K562 (cell line): Measurements from ENCODE around the gene KCNQ4. TPM values are rescaled to one million over a fixed set of nuclear protein-coding genes. Genes with fewer than 3 reads are reported as not detected.

Source experiments
- ATAC-seq: fragments of 200-7000 bp; cut with Tn5 transposase; 3 replicates; pipeline ENCODE4 v1.9.1; 2020; ENCODE audit warnings: moderate library complexity
- BruUV-seq: library from RNA; stranded (reverse); fragments of 400-500 nt; replicated peaks from 2 replicates; lab custom pipeline; 2021; lab: Mats Ljungman, UMichigan
- CTCF ChIA-PET: fragments of 300-600 bp; formaldehyde crosslinking; extraction: SDS; loops from one replicate; lab custom pipeline; 2021; ENCODE audit warnings: low intra/inter-chr PET ratio; lab: Yijun Ruan, JAX
- POLR2A ChIA-PET: fragments of 300-600, 350-650 bp; sonication (Branson Sonifier 250); formaldehyde crosslinking; extraction: SDS; loops from one replicate; lab custom pipeline; 2021; ENCODE audit warnings: antibody characterized with exemption, inconsistent platforms; lab: Yijun Ruan, JAX
- DNase-seq, 4 experiments: peaks; one replicate each; pipeline versions ENCODE4 v3.0.0 to v3.0.0-alpha.2; 2011 to 2018; ENCODE audit warnings: low spot score in 3 of 4, mixed read lengths in 3 of 4; ENCODE audit errors: extremely low read depth in 1 of 4
- FAIRE-seq: peaks from 2 replicates; lab custom pipeline; 2011; peaks lifted over from hg19 to GRCh38; lab: Jason Lieb, UNC
- H2AFZ ChIP-seq: 2 replicates; pipeline ENCODE4 v1.6.0; 2011; ENCODE audit warnings: low read depth, low read length, control low read depth, inconsistent platforms
- H3K27ac ChIP-seq: fragments of 200-600 bp; 3 replicates; pipeline ENCODE4 v1.8.0; 2011; ENCODE audit warnings: low read depth, mild to moderate bottlenecking, control low read depth, inconsistent platforms, low read length, moderate library complexity, mixed read lengths; ENCODE audit errors: extremely low read depth
- H3K27me3 ChIP-seq, 2 experiments: fragments of 300-600 bp in 1 of 2; 2 replicates in 1 of 2; 3 replicates in 1 of 2; pipeline versions ENCODE4 v1.6.0 to v1.8.0; 2011; ENCODE audit warnings: inconsistent platforms in 2 of 2, low read length in 2 of 2, mild to moderate bottlenecking in 1 of 2, mixed read lengths in 1 of 2, moderate library complexity in 1 of 2; ENCODE audit not compliant: control insufficient read depth in 2 of 2, insufficient read depth in 2 of 2
- H3K36me3 ChIP-seq: fragments of 300-600 bp; 3 replicates; pipeline ENCODE4 v1.8.0; 2011; ENCODE audit warnings: mild to moderate bottlenecking, low read length, inconsistent platforms; ENCODE audit not compliant: control insufficient read depth, insufficient read depth
- H3K4me1 ChIP-seq, 2 experiments: fragments of 200-600 bp in 1 of 2; replicated peaks in 1 of 2; 2 replicates in 1 of 2; 3 replicates in 1 of 2; pipeline versions ENCODE4 v1.5.1 to v1.8.0; 2011; ENCODE audit warnings: inconsistent platforms in 2 of 2, low read length in 2 of 2, mild to moderate bottlenecking in 1 of 2, mixed read lengths in 1 of 2, moderate library complexity in 1 of 2; ENCODE audit not compliant: control insufficient read depth in 2 of 2, insufficient read depth in 2 of 2
- H3K4me2 ChIP-seq: 2 replicates; pipeline ENCODE4 v1.6.1; 2011; ENCODE audit warnings: low read length, control low read depth, inconsistent platforms, mixed read lengths; ENCODE audit not compliant: insufficient read depth
- H3K4me3 ChIP-seq: fragments of 200-600 bp; sonication (generic), shearing (Covaris generic); 2 replicates; pipeline ENCODE4 v1.5.1; 2016; ENCODE audit warnings: control low read depth, inconsistent platforms
- H3K79me2 ChIP-seq: fragments of 200-600 bp; 3 replicates; pipeline ENCODE4 v1.8.0; 2011; ENCODE audit warnings: low read length, inconsistent platforms; ENCODE audit not compliant: control insufficient read depth, insufficient read depth
- H3K9ac ChIP-seq, 2 experiments: 2 replicates each; pipeline versions ENCODE4 v1.6.0 to v1.6.1; 2011; ENCODE audit warnings: low read depth in 2 of 2, low read length in 2 of 2, control low read depth in 1 of 2, inconsistent platforms in 1 of 2, mild to moderate bottlenecking in 1 of 2, mixed read lengths in 1 of 2; ENCODE audit not compliant: insufficient read depth in 1 of 2
- H3K9me1 ChIP-seq: one replicate; pipeline ENCODE4 v1.6.0; 2011; ENCODE audit warnings: inconsistent platforms, mild to moderate bottlenecking, low read length, moderate library complexity; ENCODE audit not compliant: control insufficient read depth, insufficient read depth
- H3K9me3 ChIP-seq: replicated peaks from 2 replicates; pipeline ENCODE4 v1.5.1; 2011; ENCODE audit warnings: low read depth, low read length, inconsistent platforms; ENCODE audit not compliant: control insufficient read depth, insufficient read depth
- H4K20me1 ChIP-seq: replicated peaks from 2 replicates; pipeline ENCODE4 v1.6.1; 2011; ENCODE audit warnings: low read length, inconsistent platforms, mixed read lengths; ENCODE audit not compliant: control insufficient read depth, insufficient read depth
- ADNP ChIP-seq: fragments of 200-800 bp; sonication (Bioruptor generic); IDR thresholded peaks from 2 replicates; pipeline ENCODE4 v1.6.1; 2016; ENCODE audit warnings: missing genetic modification characterization, missing compliant biosample characterization
- BMI1 ChIP-seq: fragments of 150-350 bp; IDR thresholded peaks from 2 replicates; pipeline ENCODE4 v1.6.1; 2014; ENCODE audit warnings: low read length
- BRD4 ChIP-seq: fragments of 200-600 bp; sonication (generic); IDR thresholded peaks from 2 replicates; pipeline ENCODE4 v1.6.1; 2017; ENCODE audit warnings: inconsistent platforms
- FOXP4 ChIP-seq: sonication (generic); formaldehyde crosslinking; IDR thresholded peaks from 2 replicates; pipeline ENCODE4 v1.8.0; 2022; ENCODE audit warnings: mild to moderate bottlenecking, missing genetic modification reagents, borderline replicate concordance
- MLLT1 ChIP-seq, 2 experiments: fragments of 450-650 bp; IDR thresholded peaks; 2 replicates each; pipeline ENCODE4 v1.6.1; 2016
- MTA3 ChIP-seq: fragments of 450-650 bp; formaldehyde crosslinking; IDR thresholded peaks from 2 replicates; pipeline ENCODE4 v1.6.1; 2017; ENCODE audit warnings: mild to moderate bottlenecking, borderline replicate concordance
- NFIX ChIP-seq: fragments of 250-450 bp; sonication (Bioruptor Pico); IDR thresholded peaks from 2 replicates; pipeline ENCODE4 v1.4.0; 2020; ENCODE audit warnings: low read depth, mild to moderate bottlenecking, moderate library complexity
- PTTG1 ChIP-seq: fragments of 450-650 bp; IDR thresholded peaks from 2 replicates; pipeline ENCODE4 v1.6.1; 2016; ENCODE audit warnings: low read depth, mild to moderate bottlenecking, missing genetic modification characterization, missing compliant biosample characterization
- SMAD4 ChIP-seq: fragments of 250-450 bp; sonication (Bioruptor Pico); conservative IDR thresholded peaks from 2 replicates; pipeline ENCODE4 v1.8.0; 2021; ENCODE audit warnings: inconsistent platforms, mild to moderate bottlenecking, moderate library complexity
- SRSF1 ChIP-seq: fragments of 200-400 bp; formaldehyde crosslinking; IDR thresholded peaks from 2 replicates; pipeline ENCODE4 v1.6.1; 2017; ENCODE audit warnings: mild to moderate bottlenecking, low read depth, low read length, moderate library complexity
- ZBED1 ChIP-seq: IDR thresholded peaks from 2 replicates; pipeline ENCODE4 v1.6.1; 2014
- WGBS: fragments of 100-300 bp; shearing (Covaris generic); methylation state at CpG from one replicate; pipeline ENCODE4 v1.1.6; 2016; ENCODE audit warnings: low coverage, mixed read lengths; ENCODE audit not compliant: insufficient coverage; ENCODE audit errors: missing lambda C conversion rate; 5-methylcytosine and 5-hydroxymethylcytosine counted together
- in situ Hi-C: fragments of 300-500 bp; cut with MboI; formaldehyde crosslinking; loops from 4 replicates; pipeline ENCODE4 v1.15.0; 2018; ENCODE audit warnings: inconsistent platforms, mixed read lengths
- intact Hi-C: fragments of 100-400 bp; cut with micrococcal nuclease; formaldehyde crosslinking; loops from 2 replicates; pipeline ENCODE4 v1.14.2; 2022
- polyA plus RNA-seq, 8 experiments: library from polyadenylated mRNA; depleted of rRNA in 4 of 8; stranded (reverse) in 5 of 8; unstranded in 3 of 8; fragments of >200 nt; fragmentation: Nextera tagmentation in 2 of 8; fragmentation: Illumina TruSeq in 1 of 8; extraction: Ambion mirVana in 2 of 8; extraction: Trizol in 1 of 8; gene quantifications; 2 replicates each; pipeline versions ENCODE4 v1.2.1 to v1.2.3, GENCODE V29; 2011 to 2014; ENCODE audit warnings: inconsistent platforms in 1 of 8, missing spikeins in 1 of 8
- total RNA-seq, 7 experiments: library from RNA; depleted of rRNA in 6 of 7; stranded (reverse); fragments of >200 nt in 6 of 7; fragmentation: Illumina TruSeq in 2 of 7; extraction: Trizol in 2 of 7; gene quantifications; 2 replicates each; pipeline versions ENCODE4 v1.2.1 to v1.2.3, GENCODE V29; 2011 to 2021; ENCODE audit warnings: low replicate concordance in 1 of 7
- TF ChIP-seq, protein P1 (sequence below): sonication (generic); formaldehyde crosslinking; IDR thresholded peaks from 2 replicates; pipeline ENCODE4 v1.8.0; 2022; ENCODE audit warnings: missing genetic modification reagents, mild to moderate bottlenecking, moderate library complexity, borderline replicate concordance
- TF ChIP-seq, protein P2 (sequence below), 2 experiments: fragments of 250-450 bp in 1 of 2; fragments of 450-650 bp in 1 of 2; sonication (Bioruptor Pico) in 1 of 2; IDR thresholded peaks; 2 replicates each; pipeline versions ENCODE4 v1.6.1 to v1.8.0; 2016 to 2021; ENCODE audit warnings: mild to moderate bottlenecking in 2 of 2, moderate library complexity in 2 of 2, missing compliant biosample characterization in 1 of 2, missing genetic modification characterization in 1 of 2

KCNQ4 gene
- total and polyA plus RNA-seq, 9 of the 15 experiments (the other 6 are each of a cell fraction or from before 2014, with no cell fraction given), result 0.07 to 4.1 (median 0.79) TPM

DNA sequence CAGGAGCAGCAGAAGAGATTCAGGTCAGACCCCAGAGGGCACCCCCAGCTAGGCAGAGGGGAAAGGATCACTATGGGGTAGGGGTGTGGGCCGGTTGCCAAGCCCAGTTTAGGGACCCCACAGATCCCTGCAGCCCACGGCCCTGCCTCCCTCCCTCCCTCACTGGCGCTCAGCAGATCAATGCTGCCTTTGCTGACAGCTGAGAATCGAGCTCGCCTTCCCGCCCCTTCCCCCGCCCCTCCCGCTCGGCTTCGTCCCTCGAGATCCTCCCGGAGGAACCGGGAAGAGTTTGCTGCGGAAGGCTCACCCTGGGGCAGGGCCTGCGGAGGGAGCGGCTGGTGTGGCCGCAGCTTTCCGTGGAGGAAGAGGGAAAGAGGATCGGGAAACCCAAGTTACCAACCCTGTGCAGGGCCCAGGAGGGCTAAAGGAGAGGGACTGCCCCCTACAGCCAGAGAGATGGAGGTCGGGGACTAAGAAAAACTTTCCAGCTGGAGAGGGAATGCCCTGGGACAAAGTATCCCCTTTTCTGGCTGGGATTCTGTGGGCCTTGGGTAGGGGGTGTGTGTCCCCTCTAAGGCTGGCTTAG, 1.1 kb upstream of the KCNQ4 start (continued):
- TF ChIP-seq, protein P1, sequence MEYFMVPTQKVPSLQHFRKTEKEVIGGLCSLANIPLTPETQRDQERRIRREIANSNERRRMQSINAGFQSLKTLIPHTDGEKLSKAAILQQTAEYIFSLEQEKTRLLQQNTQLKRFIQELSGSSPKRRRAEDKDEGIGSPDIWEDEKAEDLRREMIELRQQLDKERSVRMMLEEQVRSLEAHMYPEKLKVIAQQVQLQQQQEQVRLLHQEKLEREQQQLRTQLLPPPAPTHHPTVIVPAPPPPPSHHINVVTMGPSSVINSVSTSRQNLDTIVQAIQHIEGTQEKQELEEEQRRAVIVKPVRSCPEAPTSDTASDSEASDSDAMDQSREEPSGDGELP (CRISPR knock-in tag), result peak; percentile 28; the same call in 1 of the 2 replicates
- no peak for TF ChIP-seq ADNP (tag)
- TF ChIP-seq PTTG1 (tag), result no peak

DNA sequence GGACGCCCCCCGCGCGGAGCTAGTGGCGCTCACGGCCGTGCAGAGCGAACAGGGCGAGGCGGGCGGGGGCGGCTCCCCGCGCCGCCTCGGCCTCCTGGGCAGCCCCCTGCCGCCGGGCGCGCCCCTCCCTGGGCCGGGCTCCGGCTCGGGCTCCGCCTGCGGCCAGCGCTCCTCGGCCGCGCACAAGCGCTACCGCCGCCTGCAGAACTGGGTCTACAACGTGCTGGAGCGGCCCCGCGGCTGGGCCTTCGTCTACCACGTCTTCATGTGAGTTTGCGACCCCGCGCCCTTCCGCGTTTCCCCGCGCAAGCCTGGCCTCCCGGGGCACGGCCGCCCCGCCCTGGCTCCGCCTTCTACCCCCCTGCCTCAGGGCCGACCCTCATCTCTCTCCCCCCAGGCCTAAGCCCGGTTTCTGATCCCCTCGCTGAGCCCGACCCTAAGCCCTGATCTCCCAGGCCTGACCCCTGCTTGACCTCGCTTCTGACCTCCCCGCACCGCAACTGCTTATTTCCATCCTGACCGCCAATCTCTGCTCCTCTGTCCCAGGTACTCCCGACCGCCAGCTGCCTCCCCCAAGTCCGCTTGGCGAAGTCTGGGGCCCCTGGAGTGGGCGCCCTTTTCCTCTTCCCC, 669 bp downstream of the KCNQ4 start:
- peak overlapping the region; percentile 47; the same call in 1 of the 3 replicates for H3K27ac ChIP-seq
- H3K9me3 ChIP-seq, result no peaks in the 10 kb centered on the region
- POLR2A ChIA-PET, result interaction anchor here (0.6 kb wide), 1 partner anchor 33 kb away, joined by 3 read pairs; no protein-coding TSS in a partner anchor
- H2AFZ ChIP-seq, result peak overlapping the region; percentile 75
- CTCF ChIA-PET, result no interaction called here
- peaks cover 7% of the 10 kb centered on the region for H4K20me1 ChIP-seq
- peak overlapping the region; percentile 37 for H3K4me3 ChIP-seq
- WGBS, result 37% methylated on average over 12 of the region's 63 CpGs
- H3K9ac ChIP-seq, result peak overlapping the region; percentile 47 to 93
- in situ Hi-C loops, result loop anchor here (5.0 kb wide), 1 partner anchor 58 kb away; no protein-coding TSS in a partner anchor
- intact Hi-C loops, result no loop called here
- H3K79me2 ChIP-seq, result peaks cover 7% of the 10 kb centered on the region; the same call in 2 of the 3 replicates
- H3K9me1 ChIP-seq, result no peaks in the 10 kb centered on the region
- no peaks in the 10 kb centered on the region for H3K27me3 ChIP-seq
- H3K4me1 ChIP-seq, result peaks cover 13 to 35% of the 10 kb centered on the region in 2 experiments
- DNase-seq (peak; percentile 54 to 88 (median 76)), FAIRE-seq (no peak), ATAC-seq (peak; percentile 56)
- peak overlapping the region; percentile 70 for H3K4me2 ChIP-seq
- H3K36me3 ChIP-seq, result no peaks in the 10 kb centered on the region
- no TSS peak for BruUV-seq
- TF ChIP-seq NFIX (no peak), ZBED1 (no peak), MTA3 (peak; percentile 42; the same call in 1 of the 2 replicates), MLLT1 (IDR thresholded peaks at IDR 0.05) (peak in 1 of 2 experiments; percentile 55; a peak in 1 of 4 replicates), BRD4 (no peak), SRSF1 (no peak), FOXP4 (no peak; the same call in 1 of the 2 replicates), SMAD4 (peak; percentile 39; the same call in 1 of the 2 replicates), BMI1 (no peak)
- TF ChIP-seq, protein P2, sequence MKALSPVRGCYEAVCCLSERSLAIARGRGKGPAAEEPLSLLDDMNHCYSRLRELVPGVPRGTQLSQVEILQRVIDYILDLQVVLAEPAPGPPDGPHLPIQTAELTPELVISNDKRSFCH (CRISPR knock-in tag; IDR thresholded peaks at IDR 0.05), result no peak
- TF ChIP-seq, protein P2 (tag; IDR thresholded peaks at IDR 0.05), result peak; percentile 62; the same call in 1 of the 2 replicates
